Parathyroid adenoma (tissue), 2 donors: ENCODE measurements around the gene EGFR.

ENCODE experiments used
- H2AFZ ChIP-seq: fragments of 300-600 bp; sonication (generic); one replicate; pipeline ENCODE4 v1.7.0; 2017; ENCODE audit warnings: antibody characterized with exemption, mild to moderate bottlenecking
- H3K27ac ChIP-seq: fragments of 300-600 bp; sonication (generic); one replicate; pipeline ENCODE4 v1.7.0; 2017
- H3K27me3 ChIP-seq: fragments of 300-600 bp; sonication (generic); one replicate; pipeline ENCODE4 v1.7.0; 2017; ENCODE audit warnings: low read length; ENCODE audit not compliant: control insufficient read depth, insufficient read depth
- H3K36me3 ChIP-seq: fragments of 300-600 bp; sonication (generic); one replicate; pipeline ENCODE4 v1.7.0; 2017; ENCODE audit warnings: low read length; ENCODE audit not compliant: control insufficient read depth, insufficient read depth
- H3K4me1 ChIP-seq: fragments of 300-600 bp; sonication (generic); one replicate; pipeline ENCODE4 v1.7.0; 2017; ENCODE audit warnings: control low read depth
- H3K4me2 ChIP-seq: fragments of 300-600 bp; sonication (generic); one replicate; pipeline ENCODE4 v1.7.0; 2017; ENCODE audit warnings: low read length
- H3K4me3 ChIP-seq: fragments of 300-600 bp; sonication (generic); one replicate; pipeline ENCODE4 v1.7.0; 2017; ENCODE audit warnings: low read depth, low read length
- H3K79me2 ChIP-seq: fragments of 300-600 bp; sonication (generic); one replicate; pipeline ENCODE4 v1.7.0; 2017; ENCODE audit warnings: control low read depth
- H3K9ac ChIP-seq: fragments of 300-600 bp; sonication (generic); one replicate; pipeline ENCODE4 v1.7.0; 2017; ENCODE audit warnings: mild to moderate bottlenecking
- H3K9me3 ChIP-seq: fragments of 300-600 bp; sonication (generic); one replicate; pipeline ENCODE4 v1.7.0; 2017; ENCODE audit warnings: low read length; ENCODE audit not compliant: control insufficient read depth
- CTCF ChIP-seq: fragments of 300-600 bp; sonication (generic); IDR thresholded peaks from one replicate; pipeline ENCODE4 v1.7.0; 2017; ENCODE audit warnings: antibody characterized with exemption, mild to moderate bottlenecking
- donor health status: primary hyperparathyroidism.

Gene EGFR

DNA sequence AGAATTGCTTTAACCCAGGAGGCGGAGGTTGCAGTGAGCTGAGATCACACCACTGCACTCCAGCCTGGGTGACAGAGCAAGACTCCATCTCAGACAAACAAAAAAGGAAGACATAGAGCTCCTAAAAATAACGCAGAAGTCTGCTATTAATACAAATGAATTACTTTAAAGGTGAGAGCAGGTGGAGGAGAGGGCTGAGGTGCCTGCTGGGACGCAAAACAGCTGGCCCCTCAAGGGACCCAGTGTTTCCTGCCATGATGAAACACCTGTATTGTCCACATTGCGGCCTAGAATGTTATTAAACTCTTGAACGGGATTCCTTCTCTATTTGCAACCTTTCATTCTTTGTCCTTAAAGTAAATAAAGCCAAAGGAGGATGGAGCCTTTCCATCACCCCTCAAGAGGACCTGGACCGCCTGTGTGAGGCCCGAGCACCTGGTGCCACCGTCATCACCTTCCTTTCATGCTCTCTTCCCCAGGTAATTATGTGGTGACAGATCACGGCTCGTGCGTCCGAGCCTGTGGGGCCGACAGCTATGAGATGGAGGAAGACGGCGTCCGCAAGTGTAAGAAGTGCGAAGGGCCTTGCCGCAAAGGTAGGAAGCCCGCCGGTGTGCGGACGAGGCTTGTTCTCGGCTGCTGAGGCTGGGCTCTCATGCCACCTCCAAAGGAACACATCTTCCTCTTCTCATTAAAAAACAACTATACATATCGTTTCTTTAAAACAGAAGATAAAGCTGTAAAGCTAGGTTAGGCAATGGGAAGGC is 136.7 kb downstream of the EGFR start:
- Histone ChIP-seq H3K9ac (no peak overlapping the region), H3K36me3 (no peaks in the 10 kb centered on the region), H3K4me1 (no peaks in the 10 kb centered on the region), H3K4me3 (no peak overlapping the region), H2AFZ (no peak overlapping the region), H3K9me3 (no peaks in the 10 kb centered on the region), H3K27me3 (no peaks in the 10 kb centered on the region), H3K27ac (no peak overlapping the region), H3K79me2 (no peaks in the 10 kb centered on the region), H3K4me2 (no peak overlapping the region)
- TF ChIP-seq CTCF: no peak

GRCh38 chr7:55156919-55157763 is 138.3 kb downstream of the EGFR start:
- no peaks in the 10 kb centered on the region for H3K9me3 ChIP-seq
- H3K4me3 ChIP-seq: no peak overlapping the region
- no peaks in the 10 kb centered on the region for H3K27me3 ChIP-seq
- H3K36me3 ChIP-seq: no peaks in the 10 kb centered on the region
- H3K9ac ChIP-seq: no peak overlapping the region
- no peak overlapping the region for H3K27ac ChIP-seq
- no peak for TF ChIP-seq CTCF
- H2AFZ ChIP-seq: no peak overlapping the region
- no peaks in the 10 kb centered on the region for H3K4me1 ChIP-seq
- no peak overlapping the region for H3K4me2 ChIP-seq
- no peaks in the 10 kb centered on the region for H3K79me2 ChIP-seq

DNA sequence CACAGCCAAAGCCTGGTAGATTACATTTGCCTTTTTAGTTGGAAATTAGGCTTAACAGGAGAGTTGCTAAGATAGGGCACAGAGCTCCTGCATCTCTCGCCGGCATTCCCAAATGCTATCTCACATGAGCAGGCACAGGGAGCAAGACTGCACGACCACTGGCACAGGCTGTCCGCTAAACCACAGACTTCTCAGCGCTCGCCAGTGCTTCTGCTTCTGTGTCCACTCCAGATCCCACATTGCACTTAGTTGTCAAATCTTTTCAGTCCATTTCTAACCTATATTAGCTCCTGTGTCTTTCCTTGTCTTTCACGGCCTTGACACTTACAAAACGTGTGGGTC is 138.9 kb downstream of the EGFR start:
- Histone ChIP-seq H3K4me3 (no peak overlapping the region), H2AFZ (no peak overlapping the region), H3K36me3 (no peaks in the 10 kb centered on the region), H3K9me3 (no peaks in the 10 kb centered on the region), H3K4me1 (no peaks in the 10 kb centered on the region), H3K27ac (no peak overlapping the region), H3K79me2 (no peaks in the 10 kb centered on the region), H3K9ac (no peak overlapping the region), H3K4me2 (no peak overlapping the region), H3K27me3 (no peaks in the 10 kb centered on the region)
- TF ChIP-seq CTCF: no peak

DNA sequence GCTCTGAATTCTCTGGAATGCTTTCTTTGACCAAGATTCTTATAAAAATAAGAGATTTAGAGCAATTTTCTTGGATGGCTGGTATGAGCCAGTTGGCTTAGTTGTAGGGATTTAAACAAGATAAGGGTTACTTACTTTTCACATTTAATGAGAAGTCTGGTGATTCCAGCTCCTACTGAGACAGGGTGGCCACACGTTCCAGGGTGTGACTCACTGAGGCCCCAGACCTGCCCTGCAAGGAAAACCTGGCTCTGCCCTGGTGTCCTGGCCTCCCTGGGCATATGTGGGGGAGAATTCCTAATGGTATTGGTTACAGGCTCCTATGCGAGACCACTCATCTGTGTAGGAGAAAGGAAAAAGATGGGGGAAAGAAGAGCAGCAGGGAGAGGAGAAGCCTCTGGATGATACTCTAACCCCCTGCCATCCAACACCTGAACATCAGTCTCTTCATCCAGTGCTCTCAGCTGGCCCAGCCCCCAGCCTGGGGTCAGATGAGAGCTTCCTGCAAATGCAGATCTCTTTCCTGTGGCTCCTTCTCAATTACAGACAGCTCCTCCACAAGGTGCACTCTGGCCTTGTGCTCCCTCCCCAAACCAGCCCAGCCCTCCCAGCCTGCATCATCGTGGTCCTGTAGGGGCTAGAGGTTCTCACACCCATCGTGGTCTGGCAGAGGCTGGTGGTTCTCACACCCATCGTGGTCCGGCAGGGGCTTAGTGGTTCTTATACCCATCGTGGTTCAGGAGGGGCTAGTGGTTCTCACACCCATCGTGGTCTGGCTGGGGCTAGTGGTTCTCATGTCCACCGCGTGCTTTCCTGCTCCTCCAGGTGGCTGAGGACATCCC is 139.9 kb downstream of the EGFR start:
- no peaks in the 10 kb centered on the region for H3K4me1 ChIP-seq
- no peaks in the 10 kb centered on the region for H3K36me3 ChIP-seq
- no peaks in the 10 kb centered on the region for H3K79me2 ChIP-seq
- no peak overlapping the region for H3K27ac ChIP-seq
- H3K4me2 ChIP-seq: no peak overlapping the region
- H3K9me3 ChIP-seq: no peaks in the 10 kb centered on the region
- no peaks in the 10 kb centered on the region for H3K27me3 ChIP-seq
- H3K4me3 ChIP-seq: no peak overlapping the region
- H2AFZ ChIP-seq: no peak overlapping the region
- no peak for TF ChIP-seq CTCF
- no peak overlapping the region for H3K9ac ChIP-seq
